SU-DHL-6 (cell line): ENCODE measurements around the gene PCNX4.

Source experiments
- EZH2phosphoT487 ChIP-seq: fragments of 200-600 bp; sonication (generic), shearing (Covaris generic); conservative IDR thresholded peaks from 2 replicates; pipeline ENCODE4 v1.6.1; 2018; ENCODE audit warnings: mild to moderate bottlenecking, antibody characterized with exemption, low read length, moderate library complexity, mixed read lengths
- TF ChIP-seq, protein P1 (sequence below): fragments of 200-600 bp; sonication (generic); IDR thresholded peaks from one replicate; pipeline ENCODE4 v1.5.1; 2017; ENCODE audit warnings: antibody characterized with exemption, mild to moderate bottlenecking, low read length, moderate library complexity; ENCODE audit not compliant: insufficient read depth, poor library complexity, severe bottlenecking

DNA sequence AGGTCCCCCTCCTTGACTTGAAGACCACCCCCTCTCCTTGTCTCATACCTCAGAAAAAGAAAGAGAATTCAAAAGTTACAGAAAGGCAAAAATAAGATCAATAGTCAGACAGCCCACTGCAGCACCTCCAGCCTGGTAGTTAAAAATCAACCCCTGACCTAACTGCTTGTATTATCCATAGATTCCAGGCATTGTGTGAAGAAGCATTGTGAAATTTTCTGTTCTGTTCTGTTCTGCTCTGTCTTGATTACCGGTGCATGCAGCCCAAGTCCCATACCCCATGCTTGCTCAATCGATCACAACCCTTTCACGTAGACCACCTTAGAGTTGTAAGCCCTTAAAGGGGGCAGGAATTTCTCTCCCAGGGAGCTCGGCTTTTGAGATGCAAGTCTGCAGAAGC lies 79.2 kb downstream of the PCNX4 start:
- TF ChIP-seq, protein P1, sequence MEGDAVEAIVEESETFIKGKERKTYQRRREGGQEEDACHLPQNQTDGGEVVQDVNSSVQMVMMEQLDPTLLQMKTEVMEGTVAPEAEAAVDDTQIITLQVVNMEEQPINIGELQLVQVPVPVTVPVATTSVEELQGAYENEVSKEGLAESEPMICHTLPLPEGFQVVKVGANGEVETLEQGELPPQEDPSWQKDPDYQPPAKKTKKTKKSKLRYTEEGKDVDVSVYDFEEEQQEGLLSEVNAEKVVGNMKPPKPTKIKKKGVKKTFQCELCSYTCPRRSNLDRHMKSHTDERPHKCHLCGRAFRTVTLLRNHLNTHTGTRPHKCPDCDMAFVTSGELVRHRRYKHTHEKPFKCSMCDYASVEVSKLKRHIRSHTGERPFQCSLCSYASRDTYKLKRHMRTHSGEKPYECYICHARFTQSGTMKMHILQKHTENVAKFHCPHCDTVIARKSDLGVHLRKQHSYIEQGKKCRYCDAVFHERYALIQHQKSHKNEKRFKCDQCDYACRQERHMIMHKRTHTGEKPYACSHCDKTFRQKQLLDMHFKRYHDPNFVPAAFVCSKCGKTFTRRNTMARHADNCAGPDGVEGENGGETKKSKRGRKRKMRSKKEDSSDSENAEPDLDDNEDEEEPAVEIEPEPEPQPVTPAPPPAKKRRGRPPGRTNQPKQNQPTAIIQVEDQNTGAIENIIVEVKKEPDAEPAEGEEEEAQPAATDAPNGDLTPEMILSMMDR = no peak
- TF ChIP-seq EZH2phosphoT487 = no peak
